22Rv1 (cell line): ENCODE data around the gene RTN4.

Experiments used
- CTCF ChIP-seq: fragments of 450-650 bp; IDR thresholded peaks from 2 replicates; pipeline ENCODE4 v1.5.1; 2017; ENCODE audit warnings: mild to moderate bottlenecking
- ZFX ChIP-seq: fragments of 450-650 bp; IDR thresholded peaks from 2 replicates; pipeline ENCODE4 v1.6.1; 2017; ENCODE audit warnings: antibody characterized with exemption, borderline replicate concordance

- TF ChIP-seq CTCF, result no peak
- no peak for TF ChIP-seq ZFX
These were observed 43.9 kb downstream of the RTN4 start for GRCh38 chr2:55006306-55006705.
